SJCRH30 (cell line): ENCODE measurements around the gene ZNF256. TPM values are rescaled to one million over a fixed set of nuclear protein-coding genes. Genes with fewer than 3 reads are reported as not detected.
"Not testable (repeated sequence)": the region's sequence is repeated elsewhere in the genome, so short reads cannot be mapped to it uniquely, and the experiment has no call there.

ENCODE experiments used
- DNase-seq, 2 experiments: peaks; one replicate each; pipeline ENCODE4 v3.0.0-alpha.2; 2015 to 2020
- H3K27ac ChIP-seq: fragments of 250-450 bp; sonication (Bioruptor Pico); 2 replicates; pipeline ENCODE4 v1.5.1; 2020; ENCODE audit warnings: mild to moderate bottlenecking, moderate library complexity
- H3K27me3 ChIP-seq: fragments of 250-450 bp; sonication (Bioruptor Pico); 2 replicates; pipeline ENCODE4 v1.5.1; 2020; ENCODE audit warnings: mild to moderate bottlenecking, moderate library complexity
- H3K36me3 ChIP-seq: fragments of 250-450 bp; sonication (Bioruptor Pico); 2 replicates; pipeline ENCODE4 v1.5.1; 2020; ENCODE audit warnings: mild to moderate bottlenecking, moderate library complexity
- H3K4me1 ChIP-seq: fragments of 250-450 bp; sonication (Bioruptor Pico); 2 replicates; pipeline ENCODE4 v1.5.1; 2020; ENCODE audit warnings: mild to moderate bottlenecking, moderate library complexity
- H3K4me3 ChIP-seq: fragments of 250-450 bp; sonication (Bioruptor Pico); 2 replicates; pipeline ENCODE4 v1.5.1; 2020; ENCODE audit warnings: mild to moderate bottlenecking, moderate library complexity
- H3K9me3 ChIP-seq: fragments of 250-450 bp; sonication (Bioruptor Pico); replicated peaks from 2 replicates; pipeline ENCODE4 v1.5.1; 2020; ENCODE audit warnings: mild to moderate bottlenecking, moderate library complexity
- total RNA-seq: library from RNA; depleted of rRNA; stranded (reverse); fragments of >200 nt; shearing (Covaris generic); gene quantifications from 2 replicates; pipeline ENCODE4 v1.2.3, GENCODE V29; 2014; rRNA removed

The ZNF256 gene
- total RNA-seq, 1 experiment from 2014 or later = 11.6 TPM

DNA sequence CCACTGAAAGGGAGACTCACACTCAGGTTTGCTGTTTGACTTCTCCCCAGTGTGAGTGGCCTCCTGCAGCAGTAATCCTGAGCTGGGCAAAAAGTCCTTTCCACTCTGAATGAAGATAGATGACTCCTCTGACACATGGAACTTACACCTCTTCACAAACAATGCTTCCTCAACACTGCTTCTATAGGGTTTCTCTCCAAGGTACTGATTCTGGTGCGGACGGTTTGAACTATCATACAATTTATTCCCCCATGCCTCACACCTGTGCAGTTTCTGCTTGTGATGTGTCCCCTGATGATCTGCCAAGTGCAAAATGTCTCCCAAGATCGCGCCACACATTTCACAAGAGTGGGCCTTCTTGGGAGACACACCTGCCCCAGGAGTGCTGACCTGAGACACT is 19.9 kb downstream of the ZNF256 start:
- no peaks in the 10 kb centered on the region for H3K27me3 ChIP-seq
- H3K27ac ChIP-seq = no peak overlapping the region
- no peak overlapping the region for H3K4me3 ChIP-seq
- no peak for DNase-seq
- no peaks in the 10 kb centered on the region for H3K9me3 ChIP-seq
- H3K36me3 ChIP-seq = no peaks in the 10 kb centered on the region
- no peaks in the 10 kb centered on the region for H3K4me1 ChIP-seq

DNA sequence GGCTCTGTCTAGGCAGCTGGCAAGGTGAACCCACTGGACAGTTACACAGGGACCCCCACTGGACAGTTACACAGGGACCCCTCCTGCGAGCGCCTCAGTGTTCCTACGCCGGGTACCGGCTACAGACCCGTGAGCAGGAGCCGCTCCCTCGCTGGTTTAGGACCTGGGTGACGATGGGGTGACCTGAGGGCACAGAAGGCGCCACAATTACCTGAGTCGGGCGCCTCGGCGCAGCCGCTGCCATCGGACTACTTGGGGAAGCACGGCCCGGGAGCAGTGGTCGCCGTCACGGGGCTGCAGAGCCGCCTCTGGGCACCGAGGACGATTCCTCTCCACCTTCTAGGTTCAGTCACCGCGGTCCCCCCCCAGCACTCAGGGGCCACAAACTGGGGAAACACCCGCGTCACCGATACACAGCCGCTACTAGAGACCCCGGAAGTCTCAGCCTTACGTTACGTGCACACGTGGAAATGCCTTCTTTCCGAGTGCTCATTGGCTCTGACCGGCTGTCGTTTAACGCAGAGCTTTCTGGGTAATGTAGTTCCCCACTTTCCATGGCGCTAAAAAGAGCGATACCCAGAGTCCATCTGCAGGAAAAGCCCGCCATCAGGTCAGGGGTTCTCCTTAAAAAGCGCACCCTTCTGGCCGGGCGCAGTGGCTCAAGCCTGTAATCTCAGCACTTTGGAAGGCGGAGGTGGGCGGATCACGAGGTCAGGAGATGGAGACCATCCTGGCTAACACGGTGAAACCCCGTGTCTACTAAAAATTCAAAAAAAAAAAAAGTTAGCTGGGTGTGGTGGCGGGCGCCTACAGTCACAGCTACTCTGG is 31.1 kb downstream of the ZNF256 start, which contains the start of gene ZNF417:
TSS of gene ZNF417 (minus strand) at position 425 of the 828 bp plus-strand sequence. CDS start at position 244, 181 bp downstream.
- H3K4me3 ChIP-seq = peak within 1 kb of the TSS; percentile 95
- H3K36me3 ChIP-seq, H3K4me1 ChIP-seq, H3K27me3 ChIP-seq, H3K9me3 ChIP-seq: not testable (repeated sequence)
- H3K27ac ChIP-seq = peak within 1 kb of the TSS; percentile 62
- peak; percentile 90 to 96 for DNase-seq

DNA sequence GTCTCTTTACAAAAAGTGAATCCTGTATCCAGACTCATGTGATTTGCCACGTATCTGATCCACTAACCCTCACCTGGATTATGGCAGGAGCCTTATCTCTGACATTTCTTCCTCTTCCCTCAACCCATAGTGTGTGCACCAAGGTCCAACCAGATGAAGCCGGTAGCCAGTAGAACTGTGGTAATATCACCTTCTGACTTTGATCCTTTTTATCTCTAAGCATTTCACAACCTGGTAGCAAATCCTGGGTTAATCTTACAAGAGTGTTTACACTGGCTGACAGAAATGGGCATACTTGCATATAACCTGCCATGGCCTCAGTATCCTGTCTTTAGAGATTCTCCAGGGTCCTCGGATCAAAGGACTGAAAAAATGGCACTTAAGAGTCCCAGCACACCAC is 33.0 kb downstream of the ZNF256 start:
- no peak for DNase-seq
- H3K27me3 ChIP-seq = no peaks in the 10 kb centered on the region
- H3K9me3 ChIP-seq = no peaks in the 10 kb centered on the region
- H3K36me3 ChIP-seq = peaks cover 20% of the 10 kb centered on the region
- H3K4me1 ChIP-seq = no peaks in the 10 kb centered on the region
- no peak overlapping the region for H3K27ac ChIP-seq
- H3K4me3 ChIP-seq = no peak overlapping the region

DNA sequence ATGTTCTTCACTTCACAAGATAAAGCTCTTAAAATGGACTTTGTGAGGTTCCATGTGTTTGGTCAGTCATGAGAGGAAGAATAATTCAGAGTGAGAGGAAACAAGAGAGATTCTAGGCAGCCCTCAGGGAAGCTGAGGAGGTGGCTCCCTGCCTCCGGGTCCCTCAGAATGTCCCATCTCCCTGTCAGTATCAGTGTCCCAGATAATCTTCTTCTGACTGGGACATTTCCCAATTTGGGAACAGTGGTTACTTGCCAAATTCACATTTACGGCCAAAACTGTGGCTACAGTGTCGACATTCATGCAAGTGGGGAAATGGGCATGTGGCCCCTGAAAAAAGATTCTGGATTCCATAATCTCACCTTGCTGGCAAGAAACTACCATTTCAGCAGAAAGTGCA is 40.1 kb downstream of the ZNF256 start:
- no peak overlapping the region for H3K4me3 ChIP-seq
- no peaks in the 10 kb centered on the region for H3K4me1 ChIP-seq
- H3K9me3 ChIP-seq = peaks cover 8% of the 10 kb centered on the region; the same call in 1 of the 2 replicates
- no peak for DNase-seq
- H3K36me3 ChIP-seq = peaks cover 40% of the 10 kb centered on the region
- H3K27ac ChIP-seq = no peak overlapping the region
- no peaks in the 10 kb centered on the region for H3K27me3 ChIP-seq

DNA sequence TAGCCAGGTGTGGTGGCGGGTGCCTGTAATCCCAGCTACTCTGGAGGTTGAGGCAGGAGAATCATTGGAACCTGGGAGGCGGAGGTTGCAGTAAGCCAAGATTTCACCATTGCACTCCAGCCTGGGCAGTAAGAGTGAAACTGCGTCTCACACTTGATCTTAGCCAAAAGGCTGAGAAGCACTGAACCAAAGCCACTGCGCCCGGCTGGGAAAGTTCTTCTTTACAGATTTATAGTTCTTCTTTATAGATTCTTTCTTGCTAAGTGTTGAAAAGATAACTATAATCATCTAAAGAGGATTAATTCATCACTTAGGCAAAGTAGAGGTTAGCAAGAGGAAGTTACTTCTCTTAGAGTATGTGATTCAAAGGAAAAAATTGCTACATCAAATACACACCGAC is 42.2 kb downstream of the ZNF256 start:
- no peak overlapping the region for H3K27ac ChIP-seq
- no peaks in the 10 kb centered on the region for H3K4me1 ChIP-seq
- no peak for DNase-seq
- no peaks in the 10 kb centered on the region for H3K27me3 ChIP-seq
- peaks cover 28% of the 10 kb centered on the region for H3K36me3 ChIP-seq
- H3K4me3 ChIP-seq = no peak overlapping the region
- H3K9me3 ChIP-seq = peaks cover 8% of the 10 kb centered on the region; the same call in 1 of the 2 replicates

DNA sequence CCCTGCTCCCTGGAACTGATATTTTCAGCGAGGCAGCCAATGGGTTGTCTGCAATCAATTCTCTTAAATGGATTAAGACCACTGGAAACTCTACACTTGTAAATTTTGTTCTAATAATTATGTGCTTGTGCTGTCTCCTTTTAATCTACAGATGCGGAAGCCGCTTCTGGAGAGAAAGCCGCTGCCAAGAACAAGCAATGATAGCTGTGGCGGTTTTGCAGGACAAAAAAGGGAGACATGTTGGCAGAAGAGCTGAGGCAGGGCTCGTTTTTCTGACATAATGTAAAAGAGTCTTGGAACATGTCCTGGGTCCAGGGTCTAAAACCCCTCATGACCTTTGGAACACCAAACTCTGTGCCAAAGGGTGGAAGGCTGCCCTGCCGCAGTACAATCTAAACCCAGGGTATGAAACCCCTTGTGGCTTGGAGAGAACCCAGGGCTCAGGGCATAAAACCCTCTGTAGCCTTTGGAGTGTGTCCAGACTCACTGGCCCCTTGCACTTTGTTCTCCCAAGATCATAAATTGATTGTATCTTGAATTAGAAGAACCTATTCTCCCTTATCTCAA is 43.8 kb downstream of the ZNF256 start:
- H3K27ac ChIP-seq = no peak overlapping the region
- no peak for DNase-seq

DNA sequence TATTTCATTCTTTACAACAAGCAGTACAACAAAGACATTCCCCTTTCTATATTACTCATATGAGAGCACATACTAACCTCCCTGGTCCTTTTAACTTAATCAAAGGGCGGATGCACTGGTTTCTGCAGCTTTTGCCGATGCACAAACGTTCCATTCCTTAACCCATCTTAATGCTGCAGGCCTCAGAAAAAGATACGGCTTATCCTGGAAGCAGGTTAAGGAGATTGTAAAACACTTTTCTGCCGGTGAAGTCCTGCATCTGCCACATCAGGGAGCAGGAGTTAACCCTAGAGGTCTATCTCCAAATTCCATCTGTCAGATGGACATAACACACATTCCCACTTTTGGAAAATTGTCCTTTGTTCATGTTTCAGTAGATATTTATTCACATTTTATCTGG is 47.2 kb downstream of the ZNF256 start:
- no peak overlapping the region for H3K4me3 ChIP-seq
- H3K27me3 ChIP-seq = no peaks in the 10 kb centered on the region

More for the DNA sequence above, 43.8 kb downstream of the ZNF256 start:
- H3K36me3 ChIP-seq = peaks cover 25% of the 10 kb centered on the region
- no peak overlapping the region for H3K4me3 ChIP-seq
- H3K27me3 ChIP-seq = no peaks in the 10 kb centered on the region
- peaks cover 8% of the 10 kb centered on the region; the same call in 1 of the 2 replicates for H3K9me3 ChIP-seq
- no peaks in the 10 kb centered on the region for H3K4me1 ChIP-seq

More for the DNA sequence above, 47.2 kb downstream of the ZNF256 start:
- peaks cover 7% of the 10 kb centered on the region; the same call in 1 of the 2 replicates for H3K9me3 ChIP-seq
- peaks cover 2% of the 10 kb centered on the region; the same call in 1 of the 2 replicates for H3K36me3 ChIP-seq
- no peak overlapping the region for H3K27ac ChIP-seq
- no peaks in the 10 kb centered on the region for H3K4me1 ChIP-seq
- no peak for DNase-seq

Other genes starting within 250 kb of the ZNF256 start
- gene ZNF154, start 238.5 kb downstream of the ZNF256 start, total RNA-seq = 0.04 TPM in 1 of 2 replicates, not detected in the other
- 3.5 and 4.4 TPM in 2 replicates for gene ZNF671, start 220.1 kb downstream of the ZNF256 start, total RNA-seq
- gene ZNF776, start 200.9 kb downstream of the ZNF256 start, total RNA-seq = 19.3 and 24.4 TPM in 2 replicates
- 14.6 TPM in 2 replicates for gene ZNF586, start 178.0 kb downstream of the ZNF256 start, total RNA-seq
- gene ZNF552, start 132.8 kb downstream of the ZNF256 start, total RNA-seq = 5.4 and 6.8 TPM in 2 replicates
- 12.7 and 13.0 TPM in 2 replicates for gene ZNF587B, start 117.4 kb downstream of the ZNF256 start, total RNA-seq
- gene ZNF587, start 97.8 kb downstream of the ZNF256 start, total RNA-seq = 10.5 and 14.5 TPM in 2 replicates
- gene ZNF814, start 58.7 kb downstream of the ZNF256 start, total RNA-seq = 11.1 and 14.2 TPM in 2 replicates
- gene ZNF417, start 31.1 kb downstream of the ZNF256 start, total RNA-seq = 15.6 and 16.1 TPM in 2 replicates
- 1.4 and 1.8 TPM in 2 replicates for gene ZNF418, start 12.3 kb downstream of the ZNF256 start, total RNA-seq
- gene C19orf18, start 26.8 kb upstream of the ZNF256 start, total RNA-seq = 0.16 and 0.18 TPM in 2 replicates
- 10.3 and 12.6 TPM in 2 replicates for gene ZNF606, start 55.1 kb upstream of the ZNF256 start, total RNA-seq
- gene ZSCAN1, start 86.3 kb upstream of the ZNF256 start, total RNA-seq = not detected in 2 replicates
- 0.43 and 0.45 TPM in 2 replicates for gene ZNF135, start 111.6 kb upstream of the ZNF256 start, total RNA-seq
- gene ZSCAN18, start 150.5 kb upstream of the ZNF256 start, total RNA-seq = 17.5 and 17.9 TPM in 2 replicates
- 9.3 and 9.7 TPM in 2 replicates for gene ZNF329, start 203.1 kb upstream of the ZNF256 start, total RNA-seq
- 19.3 and 23.3 TPM in 2 replicates for gene ZNF274, start 235.4 kb upstream of the ZNF256 start, total RNA-seq